Inferior parietal cortex (tissue), 1 donor: ENCODE data around the gene TARBP1.
"Not testable (repeated sequence)": the region's sequence is repeated elsewhere in the genome, so short reads cannot be mapped to it uniquely, and the experiment has no call there.

ENCODE experiments used
- DNase-seq: peaks from one replicate; pipeline ENCODE4 v3.0.0-alpha.2; 2016; ENCODE audit errors: extremely low spot score

TARBP1 gene

GRCh38 chr1:234388094-234388493, 90.9 kb downstream of the TARBP1 start:
- no peak for DNase-seq

- no peak for DNase-seq
Measured at GRCh38 chr1:234386122-234386521, 92.9 kb downstream of the TARBP1 start.

DNA sequence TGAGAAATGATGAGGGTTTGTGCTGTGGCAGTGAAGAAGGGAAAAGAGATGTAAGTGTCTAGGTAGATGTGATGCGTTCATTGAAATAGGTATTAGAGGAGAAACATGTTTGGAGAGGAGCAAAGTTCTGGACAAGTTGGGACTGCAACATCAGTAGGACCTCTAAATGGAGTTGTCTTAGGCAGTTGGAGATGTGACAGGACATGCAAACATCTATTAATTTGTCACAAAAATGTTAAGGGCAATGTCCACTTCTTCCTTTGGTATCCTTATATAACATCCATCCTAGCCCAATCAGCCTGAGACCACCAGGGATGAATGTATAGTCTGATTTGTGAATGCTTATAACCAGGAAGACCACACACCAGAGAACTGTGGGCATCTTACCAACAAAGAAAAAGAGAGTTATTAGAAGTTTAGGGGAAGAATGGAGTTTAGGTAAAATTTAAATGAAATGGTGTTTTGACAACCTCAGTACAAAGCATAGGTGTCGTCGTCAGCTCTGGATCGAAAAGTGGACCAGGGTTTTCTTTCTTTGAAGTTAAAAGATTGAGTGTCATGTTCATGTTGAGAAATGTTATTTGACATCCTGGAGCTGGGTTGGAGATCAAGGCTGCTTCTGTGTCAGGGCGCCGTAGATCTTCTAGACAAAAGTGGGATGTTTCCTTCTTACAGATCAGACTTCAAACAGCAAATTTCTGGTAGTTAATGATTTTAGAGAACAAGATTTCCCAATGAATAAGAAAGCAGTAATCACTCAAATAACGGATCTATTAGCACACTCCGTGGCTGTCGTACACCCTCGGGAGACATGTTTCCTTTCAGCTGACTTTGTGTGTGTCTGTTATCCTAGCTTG, 97.1 kb downstream of the TARBP1 start:
- DNase-seq, result no peak

DNA sequence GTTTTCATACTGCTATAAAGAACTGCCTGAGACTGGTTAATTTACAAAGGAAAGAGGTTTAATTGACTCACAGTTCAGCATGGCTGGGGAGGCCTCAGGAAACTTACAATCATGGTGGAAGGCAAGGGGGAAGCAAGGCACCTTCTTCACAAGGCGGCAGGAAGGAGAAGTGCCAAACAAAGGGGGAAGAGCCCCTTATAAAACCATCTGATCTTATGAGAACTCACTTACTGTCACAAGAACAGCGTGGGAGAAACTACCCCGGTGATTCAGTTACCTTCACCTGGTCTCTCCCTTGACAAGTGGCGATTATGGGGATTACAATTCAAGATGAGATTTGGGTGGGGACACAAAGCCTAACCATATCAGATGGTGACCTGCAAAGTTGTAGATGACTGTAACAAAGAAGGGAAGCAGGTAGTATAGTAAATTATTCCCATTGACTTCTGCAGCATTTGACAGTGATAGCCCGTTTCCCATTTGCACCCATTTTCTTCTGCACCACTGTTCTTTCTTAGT, 99.3 kb downstream of the TARBP1 start:
- not testable (repeated sequence) for DNase-seq

- DNase-seq, result no peak
Measured at GRCh38 chr1:234375672-234376071, 103.3 kb downstream of the TARBP1 start.

DNA sequence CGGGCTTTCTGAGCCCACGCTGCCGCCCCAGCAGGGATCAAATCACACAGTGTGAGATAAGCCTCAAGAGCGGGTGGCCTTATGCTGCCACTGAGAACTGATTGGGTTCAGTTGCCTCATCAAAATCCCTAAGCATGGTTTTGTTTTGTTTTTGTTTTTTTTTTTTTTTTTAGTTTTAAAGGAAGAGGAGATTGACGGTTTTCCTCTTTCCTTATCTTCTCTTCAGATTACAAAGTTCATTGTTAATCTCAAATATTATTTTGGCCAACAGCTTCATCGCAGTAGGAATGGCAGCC, 105.1 kb downstream of the TARBP1 start:
- DNase-seq, result no peak

DNA sequence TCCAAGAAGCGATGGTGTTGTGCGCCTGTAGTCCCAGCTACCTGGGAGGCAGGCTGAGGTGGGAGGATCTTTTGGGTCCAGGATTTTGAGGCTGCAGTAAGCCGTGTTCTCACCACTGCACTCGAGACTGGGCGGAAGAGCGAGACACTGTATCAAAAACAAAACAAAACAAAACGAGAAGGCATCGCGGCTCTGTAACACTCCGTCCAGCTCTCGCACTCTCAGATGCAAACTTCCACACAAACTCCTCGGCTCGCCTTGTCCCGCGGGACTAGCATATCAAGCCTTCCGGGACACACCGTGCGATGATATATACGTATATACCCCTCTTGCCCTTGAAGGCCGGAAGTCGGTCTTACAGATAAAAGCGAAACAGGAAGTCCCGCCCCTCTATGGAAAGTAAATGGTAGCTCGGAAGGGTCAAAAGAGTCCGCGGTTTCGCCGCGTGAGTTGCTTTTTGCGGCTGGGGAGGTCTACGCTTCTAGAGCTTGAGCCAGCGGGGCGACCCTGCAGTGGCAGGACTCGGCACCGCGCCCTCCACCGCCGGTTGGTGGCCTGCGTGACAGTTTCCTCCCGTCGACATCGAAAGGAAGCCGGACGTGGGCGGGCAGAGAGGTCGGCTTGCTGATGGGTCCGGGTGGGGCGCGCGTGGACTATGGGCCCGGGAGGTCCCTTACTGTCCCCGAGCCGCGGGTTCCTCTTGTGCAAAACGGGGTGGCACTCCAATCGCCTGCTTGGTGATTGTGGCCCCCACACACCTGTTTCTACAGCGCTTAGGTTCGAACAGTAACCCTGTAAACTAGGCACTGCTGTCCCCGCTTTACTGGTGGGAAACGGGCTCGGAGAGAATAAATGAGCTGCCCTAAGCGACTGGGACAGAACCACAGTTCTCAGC, 105.7 kb downstream of the TARBP1 start, which contains the start of gene COA6:
COA6 (plus strand) TSS at position 393 of the 895 bp plus-strand sequence; CDS start at position 404, 11 bp downstream.
- DNase-seq, result peak; percentile 97

GRCh38 chr1:234372011-234372757, 106.8 kb downstream of the TARBP1 start:
- DNase-seq, result no peak

GRCh38 chr1:234371414-234371813, 107.6 kb downstream of the TARBP1 start:
- DNase-seq, result no peak

DNA sequence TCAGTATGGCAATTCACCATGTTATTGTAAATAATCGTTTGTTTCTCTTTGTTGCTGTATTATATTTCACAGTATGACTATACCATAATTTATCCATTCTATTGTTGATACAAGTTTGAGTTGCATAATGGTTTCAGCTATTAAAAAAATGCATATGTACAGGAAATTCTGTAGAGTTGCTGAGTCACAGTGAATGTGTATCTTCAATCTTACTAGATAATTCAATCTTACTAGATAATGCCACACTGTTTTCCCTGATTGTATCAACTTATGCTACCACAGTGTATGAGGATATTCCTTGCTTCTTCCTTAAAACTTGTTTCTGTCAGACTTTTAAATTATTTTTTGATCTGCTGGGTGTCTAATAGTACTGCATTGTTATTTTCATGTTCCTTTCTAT, 109.2 kb downstream of the TARBP1 start:
- DNase-seq, result no peak

DNA sequence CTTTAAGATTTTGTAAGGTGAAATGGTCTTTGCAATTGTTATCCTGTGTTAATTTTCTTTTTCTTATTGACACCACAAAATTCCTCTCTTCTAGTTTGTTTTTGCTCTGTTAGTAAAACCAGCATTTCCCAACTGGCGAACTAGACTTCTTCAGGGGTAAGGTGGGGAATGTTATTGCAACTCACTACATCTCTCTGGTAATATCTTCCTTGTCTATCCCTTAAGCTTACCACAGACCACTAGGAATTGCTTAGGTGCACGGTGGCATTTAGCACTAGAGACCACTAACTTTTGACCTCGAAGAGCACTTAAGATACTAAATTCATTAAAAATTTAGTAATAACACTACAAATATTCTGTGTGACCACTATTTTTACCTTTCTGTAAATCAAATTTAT, 109.9 kb downstream of the TARBP1 start:
- no peak for DNase-seq

- DNase-seq, result peak; percentile 34
Measured at GRCh38 chr1:234368320-234369032, 110.5 kb downstream of the TARBP1 start.

- DNase-seq, result no peak
Measured at GRCh38 chr1:234362558-234362957, 116.4 kb downstream of the TARBP1 start.

GRCh38 chr1:234361102-234361603, 117.8 kb downstream of the TARBP1 start:
- DNase-seq, result no peak

DNA sequence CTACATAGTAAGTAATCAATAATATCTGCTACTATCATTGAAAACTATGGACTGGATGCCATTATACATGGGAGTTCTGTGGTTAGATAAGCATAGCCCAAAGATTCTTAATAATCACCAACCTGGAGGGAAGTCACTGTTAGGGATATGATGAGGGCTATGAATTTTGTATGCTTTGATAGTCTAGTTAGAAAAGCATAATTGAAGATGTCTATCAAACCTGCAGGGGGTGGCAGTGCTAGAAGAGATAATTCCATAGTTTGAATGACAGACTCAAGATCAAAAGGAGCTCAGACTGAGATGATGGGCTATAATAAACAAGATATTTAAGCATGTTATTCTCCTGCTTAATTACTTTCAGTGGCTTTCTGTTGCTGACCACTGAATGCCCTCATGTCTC, 121.1 kb downstream of the TARBP1 start:
- no peak for DNase-seq

DNA sequence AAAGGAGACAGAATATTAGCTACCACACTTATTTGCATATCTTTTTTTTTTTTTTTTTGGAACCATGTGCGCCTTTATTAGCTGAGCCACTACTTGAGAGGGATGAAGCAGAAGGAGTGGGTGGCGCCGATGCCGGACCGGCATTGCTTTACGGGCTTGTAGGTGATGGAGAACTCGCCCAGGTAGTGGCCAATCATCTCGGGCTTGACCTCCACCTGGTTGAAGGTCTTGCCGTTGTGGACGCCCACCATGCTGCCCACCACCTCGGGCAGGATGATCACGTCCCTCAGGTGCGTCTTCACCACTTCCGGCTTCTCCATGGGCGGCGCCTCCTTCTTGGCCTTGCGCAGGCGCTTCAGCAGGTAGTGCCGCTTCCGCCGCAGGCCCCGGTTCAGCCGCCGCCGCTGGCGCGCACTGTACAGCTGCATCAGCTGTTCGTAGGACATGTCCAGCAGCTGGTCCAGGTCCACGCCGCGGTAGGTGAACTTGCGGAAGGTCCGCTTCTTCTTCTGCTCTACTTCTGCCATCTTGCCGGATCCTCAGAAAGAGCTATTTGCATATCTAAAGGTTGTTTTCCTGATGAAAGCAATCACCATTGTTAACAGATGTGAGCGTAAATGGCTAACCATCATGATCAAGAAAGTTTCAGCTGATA, 122.2 kb downstream of the TARBP1 start:
- DNase-seq, result not testable (repeated sequence)

DNA sequence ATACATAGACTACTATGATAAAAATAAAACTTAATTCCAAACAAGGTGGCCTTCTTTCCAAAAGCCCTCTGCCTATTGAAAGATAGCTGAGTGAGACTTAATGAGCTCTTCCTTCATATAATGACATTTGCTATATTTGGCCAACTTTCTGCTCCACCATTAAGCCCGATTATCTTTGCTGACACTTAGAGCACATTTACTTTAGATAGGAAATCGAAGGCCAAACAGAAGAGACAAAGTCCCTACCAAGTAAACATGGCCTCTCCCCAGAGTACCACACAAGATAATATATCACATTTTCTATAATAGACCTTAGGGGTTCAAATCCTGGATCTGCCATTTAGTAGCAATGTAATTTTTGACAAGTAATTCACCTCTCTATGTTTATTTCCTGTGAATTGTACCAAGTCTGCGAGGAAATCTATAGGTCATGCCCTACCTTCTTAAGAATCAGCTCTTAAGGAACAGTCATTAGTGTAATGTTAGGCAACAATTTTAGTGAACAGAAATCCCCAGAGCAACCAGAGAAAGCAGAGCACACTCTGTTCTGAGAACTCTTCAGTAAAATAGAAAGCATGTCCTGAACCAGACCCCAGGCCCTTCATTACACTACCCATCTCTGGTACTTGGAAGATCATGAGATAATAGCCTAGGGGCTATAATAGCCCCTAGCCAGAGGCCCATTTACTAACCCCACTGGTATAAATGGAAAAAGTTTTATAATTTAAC, 123.0 kb downstream of the TARBP1 start:
- no peak for DNase-seq

DNA sequence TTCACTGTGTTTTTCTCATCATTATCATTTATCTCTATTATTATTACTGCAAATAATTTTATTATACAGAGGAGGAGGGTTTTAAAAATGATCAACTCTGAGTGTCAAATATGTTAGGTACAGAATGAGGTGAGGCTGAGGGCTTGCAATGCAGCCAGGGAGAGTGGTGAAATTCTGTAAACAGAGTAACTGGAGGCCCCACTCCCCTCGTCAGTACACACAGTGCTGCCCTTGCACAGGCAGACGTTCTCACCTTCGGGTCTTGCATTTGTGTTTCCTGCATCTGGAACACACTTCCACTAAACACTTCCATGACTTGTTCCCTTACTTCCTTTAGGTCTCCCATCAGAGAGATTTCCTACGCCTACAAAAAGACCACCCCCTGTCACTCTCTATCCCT, 130.0 kb downstream of the TARBP1 start:
- DNase-seq, result no peak

DNA sequence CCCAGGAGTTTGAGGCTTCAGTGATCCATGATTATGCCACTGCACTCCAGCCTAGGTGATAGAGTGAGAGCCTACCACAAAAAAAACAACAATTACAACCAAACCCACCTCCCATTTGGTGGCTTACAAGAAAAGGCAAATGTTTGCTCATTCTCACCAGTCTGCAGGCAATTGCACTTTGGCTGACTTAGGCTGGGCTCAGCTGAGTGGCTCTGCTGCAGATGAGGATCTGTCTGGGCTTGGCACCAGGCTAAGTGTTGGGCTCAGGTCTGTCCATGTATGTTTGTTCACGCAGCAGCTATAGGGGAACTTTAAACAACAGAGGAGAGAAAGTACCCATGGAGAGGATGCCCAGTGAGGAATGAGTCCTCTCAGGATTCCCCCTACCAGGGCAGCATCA, 133.7 kb downstream of the TARBP1 start:
- DNase-seq, result no peak

- no peak for DNase-seq
Measured at GRCh38 chr1:234342774-234343173, 136.2 kb downstream of the TARBP1 start.
